ENCODE measurements around the gene HMGB2.

GRCh38 chr4:173293663-173294062 lies 40.5 kb downstream of the HMGB2 start:
- TF ChIP-seq POLR2AphosphoS5 (IDR thresholded peaks at IDR 0.05; ENCODE audit: low read depth, low read length) (no peak), REST (IDR thresholded peaks at IDR 0.05; ENCODE audit: insufficient read depth in 1 of 2, low read depth in 2 of 2, low read length in 2 of 2) (no peak), TAF1 (IDR thresholded peaks at IDR 0.05; ENCODE audit: borderline replicate concordance, insufficient read depth, low read length) (no peak)

Data from PFSK-1 (cell line).